Stimulated activated naive B cell treated with anti-CD40 and anti-IgM and Interleukin-4, amounts not matched to agents 10 μg/mL and 1 μg/mL and 100 μg/mL, for 72 hours (primary cell): ENCODE results near the gene IL1R1.
"Not testable (repeated sequence)": the region's sequence is repeated elsewhere in the genome, so short reads cannot be mapped to it uniquely, and the experiment has no call there.

Experiments used
- ATAC-seq, 2 donors: fragments of 150-1000 bp; cut with Tn5 transposase; replicated peaks; 2 replicates each; pipeline ENCODE4 v1.10.0; 2021; ENCODE audit warnings: moderate library complexity in 1 of 2
- DNase-seq: peaks from one replicate; pipeline ENCODE4 v3.0.0; 2021
- H3K27ac Mint-ChIP-seq: one replicate; pipeline ENCODE4 v1.8.0; 2022; ENCODE audit warnings: mild to moderate bottlenecking, mixed read lengths
- H3K27me3 Mint-ChIP-seq, 2 donors: one replicate each; pipeline ENCODE4 v1.8.0; 2022; ENCODE audit warnings: mixed read lengths in 2 of 2
- H3K36me3 Mint-ChIP-seq, 2 donors: one replicate each; pipeline ENCODE4 v1.8.0; 2022; ENCODE audit warnings: mixed read lengths in 2 of 2, mild to moderate bottlenecking in 1 of 2
- H3K4me1 Mint-ChIP-seq, 2 donors: one replicate each; pipeline ENCODE4 v1.8.0; 2022; ENCODE audit warnings: mixed read lengths in 2 of 2, mild to moderate bottlenecking in 1 of 2
- H3K4me3 Mint-ChIP-seq, 2 donors: one replicate each; pipeline ENCODE4 v1.8.0; 2022; ENCODE audit warnings: mild to moderate bottlenecking in 2 of 2, mixed read lengths in 2 of 2, moderate library complexity in 1 of 2
- H3K9me3 Mint-ChIP-seq, 2 donors: one replicate each; pipeline ENCODE4 v1.8.0; 2022; ENCODE audit warnings: mixed read lengths in 2 of 2, mild to moderate bottlenecking in 1 of 2

IL1R1 gene

DNA sequence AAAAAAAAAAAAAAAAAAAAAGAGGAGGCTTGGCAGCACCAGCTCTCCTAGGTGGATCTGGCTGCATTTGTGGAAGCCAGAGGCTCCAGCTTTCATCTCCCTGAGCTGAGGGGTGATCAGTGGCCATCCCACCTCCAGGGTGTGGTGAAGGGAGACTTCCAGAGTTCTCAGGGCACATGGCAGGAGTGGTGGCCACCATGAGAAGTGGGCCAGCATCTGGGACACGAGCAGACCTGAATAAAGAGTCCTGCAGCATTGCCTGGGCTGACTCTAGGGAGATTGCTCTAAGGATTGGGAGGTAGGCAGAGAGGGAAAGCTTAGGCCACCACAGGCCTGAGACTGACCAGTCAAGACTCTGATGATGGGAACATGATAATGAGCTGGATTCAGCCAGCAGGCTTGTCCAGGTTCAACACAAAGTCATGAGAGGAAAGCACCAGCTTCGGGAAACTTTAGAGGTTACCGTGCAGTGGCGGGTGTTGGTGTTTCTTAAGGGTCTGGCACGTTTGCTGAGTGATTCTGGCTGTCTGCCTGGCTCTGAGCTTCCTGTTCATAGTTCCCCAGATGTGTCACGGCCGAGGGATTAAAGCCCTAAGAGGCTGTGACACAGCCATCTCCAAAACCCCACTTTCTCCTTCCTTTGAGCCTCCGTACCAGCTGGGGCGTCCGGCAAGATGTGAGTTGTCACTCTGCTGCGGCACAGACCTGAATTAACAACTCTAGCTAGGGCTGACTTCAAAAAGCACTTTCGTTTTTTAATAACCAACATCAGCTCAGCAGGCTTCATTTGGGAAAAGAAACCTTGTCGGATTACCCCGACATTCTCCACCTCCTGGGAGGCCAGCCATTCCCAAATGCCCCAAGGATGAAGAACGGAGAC lies 38.3 kb upstream of the IL1R1 start:
- peak overlapping the region; percentile 75 for H3K27ac Mint-ChIP-seq
- ATAC-seq: peak; percentile 96 to 98
- no peaks in the 10 kb centered on the region for H3K9me3 Mint-ChIP-seq
- peaks cover 0 to 1% of the 10 kb centered on the region in 2 donors for H3K36me3 Mint-ChIP-seq
- peaks cover 36 to 46% of the 10 kb centered on the region in 2 donors for H3K27me3 Mint-ChIP-seq
- DNase-seq: peak; percentile 60
- peaks cover 11 to 13% of the 10 kb centered on the region in 2 donors for H3K4me1 Mint-ChIP-seq
- peak overlapping the region; percentile 75 to 78 for H3K4me3 Mint-ChIP-seq

DNA sequence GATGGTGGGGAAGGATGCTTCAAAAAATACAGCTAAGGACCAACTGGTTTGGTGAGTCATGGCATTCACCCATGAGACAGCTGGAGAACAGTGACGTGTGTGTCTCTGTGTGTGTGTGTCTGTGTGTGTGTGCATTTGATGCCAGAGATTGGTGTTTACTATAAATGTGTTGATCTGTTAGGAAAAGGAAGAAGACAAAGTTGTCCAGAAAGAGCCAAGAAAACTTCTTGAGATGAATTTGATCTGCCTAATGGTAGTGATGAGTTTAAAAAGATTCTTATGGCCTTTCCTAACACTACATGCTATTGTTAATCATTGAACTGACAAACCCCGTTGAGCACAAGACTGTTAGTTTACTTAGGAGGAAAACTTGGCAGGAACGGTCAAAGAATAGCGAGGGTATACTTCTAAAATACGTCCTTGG lies 36.4 kb upstream of the IL1R1 start:
- H3K4me3 Mint-ChIP-seq: no peak overlapping the region

DNA sequence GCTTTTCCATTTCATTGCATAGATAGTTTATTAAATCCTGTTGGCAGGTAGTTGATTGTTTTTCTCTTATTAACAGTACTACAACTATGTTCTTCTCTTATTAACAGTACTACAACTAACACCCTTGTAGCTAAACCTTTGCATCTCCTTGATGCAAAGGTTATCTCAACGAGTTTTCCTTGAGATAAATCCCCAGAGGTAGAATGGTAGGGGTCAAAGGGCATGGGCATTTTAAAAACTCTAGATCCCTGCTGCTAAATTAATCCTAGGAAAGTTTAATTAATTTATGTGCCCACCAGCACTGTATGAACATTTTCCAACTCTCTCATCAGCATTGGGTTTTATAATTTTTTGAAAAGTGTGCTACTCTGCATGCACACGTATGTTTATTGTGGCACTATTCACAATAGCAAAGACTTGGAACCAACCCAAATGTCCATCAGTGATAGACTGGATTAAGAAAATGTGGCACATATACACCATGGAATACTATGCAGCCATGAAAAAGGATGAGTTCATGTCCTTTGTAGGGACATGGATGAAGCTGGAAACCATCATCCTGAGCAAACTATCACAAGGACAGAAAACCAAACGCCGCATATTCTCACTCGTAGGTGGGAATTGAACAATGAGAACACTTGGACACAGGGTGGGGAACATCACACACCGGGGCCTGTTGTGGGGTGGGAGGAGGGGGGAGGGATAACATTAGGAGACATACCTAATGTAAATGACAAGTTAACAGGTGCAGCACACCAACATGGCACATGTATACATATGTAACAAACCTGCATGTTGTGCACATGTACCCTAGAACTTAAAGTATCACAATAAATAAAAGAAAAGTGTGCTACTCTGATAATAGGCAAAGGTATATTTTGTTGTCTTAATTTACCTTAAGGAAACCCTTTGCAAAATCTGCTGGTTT lies 35.5 kb upstream of the IL1R1 start:
- not testable (repeated sequence) for H3K36me3 Mint-ChIP-seq, H3K27ac Mint-ChIP-seq, DNase-seq, ATAC-seq, H3K9me3 Mint-ChIP-seq, H3K4me3 Mint-ChIP-seq
- peaks cover 11 to 18% of the 10 kb centered on the region in 2 donors for H3K4me1 Mint-ChIP-seq
- peaks cover 27 to 31% of the 10 kb centered on the region in 2 donors for H3K27me3 Mint-ChIP-seq

More for the DNA sequence above, 36.4 kb upstream of the IL1R1 start:
- Mint-ChIP-seq H3K9me3 (peaks cover 0 to 4% of the 10 kb centered on the region in 2 donors), H3K4me1 (peaks cover 11 to 18% of the 10 kb centered on the region in 2 donors), H3K36me3 (no peaks in the 10 kb centered on the region), H3K27me3 (peaks cover 32 to 34% of the 10 kb centered on the region in 2 donors), H3K27ac (no peak overlapping the region)
- ATAC-seq (no peak), DNase-seq (no peak)

DNA sequence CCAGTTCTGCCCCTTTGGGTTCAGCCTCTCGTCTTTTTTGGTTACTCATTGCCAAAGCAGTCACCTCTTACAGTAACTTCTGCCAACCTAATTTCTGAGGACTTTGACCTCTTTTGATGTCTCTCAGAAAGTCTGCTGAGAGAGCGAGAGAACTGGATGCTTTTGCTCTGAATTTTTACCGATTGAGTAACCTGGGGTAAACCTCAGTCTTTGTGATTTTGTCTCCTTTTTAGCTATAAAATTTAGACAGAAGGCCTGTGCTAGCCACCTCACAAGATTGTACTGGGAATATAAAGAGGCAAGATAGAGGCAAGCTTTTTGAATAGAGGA lies 34.8 kb upstream of the IL1R1 start:
- ATAC-seq: no peak
- peaks cover 11 to 18% of the 10 kb centered on the region in 2 donors for H3K4me1 Mint-ChIP-seq
- H3K27me3 Mint-ChIP-seq: peaks cover 25 to 34% of the 10 kb centered on the region in 2 donors

DNA sequence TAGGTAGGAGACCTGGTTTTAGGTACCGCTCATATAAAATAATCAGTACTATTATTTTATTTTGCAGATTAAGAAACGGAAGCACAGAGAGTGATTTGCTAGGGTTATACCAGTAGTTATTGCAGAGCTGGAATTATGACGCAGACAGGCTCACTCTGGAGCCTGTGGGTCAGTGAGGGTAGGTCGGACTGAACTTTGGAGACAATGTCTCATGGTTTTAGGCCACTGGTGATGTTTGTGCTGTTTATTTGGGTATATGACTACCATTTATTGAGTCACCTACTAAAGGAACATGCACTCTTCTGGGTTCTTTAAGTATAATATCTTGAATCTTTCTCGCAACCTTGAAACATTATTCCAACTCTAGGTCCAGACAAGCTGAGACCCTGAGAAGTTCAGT lies 33.5 kb upstream of the IL1R1 start:
- ATAC-seq (no peak), DNase-seq (no peak)
- Mint-ChIP-seq H3K4me3 (no peak overlapping the region), H3K27me3 (peaks cover 18 to 32% of the 10 kb centered on the region in 2 donors), H3K9me3 (peaks cover 0 to 4% of the 10 kb centered on the region in 2 donors), H3K27ac (no peak overlapping the region), H3K36me3 (no peaks in the 10 kb centered on the region), H3K4me1 (peaks cover 9 to 13% of the 10 kb centered on the region in 2 donors)

More for the DNA sequence above, 34.8 kb upstream of the IL1R1 start:
- peaks cover 0 to 4% of the 10 kb centered on the region in 2 donors for H3K9me3 Mint-ChIP-seq
- no peaks in the 10 kb centered on the region for H3K36me3 Mint-ChIP-seq
- H3K4me3 Mint-ChIP-seq: no peak overlapping the region
- no peak for DNase-seq
- H3K27ac Mint-ChIP-seq: no peak overlapping the region

DNA sequence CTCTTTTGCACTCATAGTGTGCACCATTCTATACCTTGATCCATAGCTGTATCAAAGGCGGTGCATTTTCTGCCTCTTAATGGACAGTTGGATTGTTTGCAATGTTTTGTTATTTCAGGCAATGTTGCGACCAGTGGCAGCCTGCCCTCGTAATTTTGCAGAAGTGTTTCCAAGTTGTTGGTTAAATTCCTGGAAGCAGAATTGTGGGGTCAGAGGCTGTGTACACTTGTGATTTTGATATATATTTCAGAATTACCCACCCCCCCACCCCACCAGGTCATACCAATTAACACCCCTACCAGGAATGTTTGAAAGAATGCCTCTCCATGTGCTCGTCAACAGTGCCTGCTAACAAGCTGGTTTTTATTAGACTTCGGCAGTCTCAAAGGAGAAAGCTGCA lies 32.4 kb upstream of the IL1R1 start:
- no peak overlapping the region for H3K27ac Mint-ChIP-seq
- H3K9me3 Mint-ChIP-seq: peaks cover 0 to 4% of the 10 kb centered on the region in 2 donors
- DNase-seq: no peak
- H3K36me3 Mint-ChIP-seq: no peaks in the 10 kb centered on the region
- H3K27me3 Mint-ChIP-seq: peaks cover 10 to 29% of the 10 kb centered on the region in 2 donors
- H3K4me1 Mint-ChIP-seq: peaks cover 0 to 5% of the 10 kb centered on the region in 2 donors
- ATAC-seq: no peak
- H3K4me3 Mint-ChIP-seq: no peak overlapping the region

DNA sequence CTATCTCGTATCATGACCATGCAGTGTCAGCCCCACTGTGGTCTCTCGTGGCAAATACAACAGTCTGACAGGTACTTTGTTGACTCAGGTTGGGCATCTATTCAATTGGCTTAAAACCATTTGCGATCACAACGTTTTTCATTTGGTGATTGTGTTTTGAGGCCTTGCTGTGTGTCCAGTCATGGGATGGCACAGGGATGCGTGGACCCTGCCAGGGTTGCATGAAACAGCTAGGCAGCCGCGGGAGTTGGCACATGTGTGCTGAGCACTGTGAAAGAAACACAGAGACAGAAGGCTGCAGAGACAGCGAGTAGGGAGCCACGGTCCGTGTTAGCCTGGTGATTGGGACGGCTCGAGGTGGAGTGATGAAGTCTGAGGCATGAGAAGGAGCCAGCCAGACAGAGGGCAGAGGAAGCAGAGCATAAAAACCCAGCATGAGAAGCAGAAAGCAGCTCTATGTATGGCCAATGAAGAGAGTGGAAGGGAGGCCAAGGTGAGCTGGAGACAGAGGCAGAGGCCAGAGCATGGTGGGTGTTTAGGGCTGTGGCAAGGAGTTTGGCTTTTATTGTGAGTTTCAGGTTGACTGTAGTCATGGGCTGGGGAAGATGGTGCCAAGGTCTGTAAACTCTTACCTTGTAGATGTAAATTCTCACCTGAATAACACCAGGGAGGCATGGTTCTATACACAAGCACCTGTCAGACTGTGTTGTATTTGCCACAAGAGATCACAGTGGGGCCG lies 31.8 kb upstream of the IL1R1 start:
- no peak overlapping the region for H3K4me3 Mint-ChIP-seq
- no peak overlapping the region for H3K27ac Mint-ChIP-seq

DNA sequence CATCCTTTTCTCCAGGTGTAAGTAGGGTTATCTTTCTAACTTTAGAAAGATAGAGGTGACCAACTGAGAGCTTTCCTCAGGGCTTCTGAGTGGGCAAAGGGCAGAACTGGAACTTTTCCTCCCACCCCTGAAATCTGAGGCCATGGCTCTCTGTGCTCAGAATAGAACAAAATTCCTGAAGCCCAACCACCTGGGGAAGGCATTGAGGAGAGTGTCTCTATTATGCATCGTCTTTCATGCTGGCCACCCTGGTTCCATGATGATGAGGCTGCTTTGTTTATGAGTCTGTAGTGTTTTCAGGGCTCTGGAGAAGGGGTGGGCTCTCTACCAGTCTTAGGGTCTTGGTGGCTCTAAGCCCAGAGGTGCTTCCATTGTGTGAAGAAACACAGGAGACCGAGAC lies 30.7 kb upstream of the IL1R1 start:
- Mint-ChIP-seq H3K27me3 (peaks cover 7 to 25% of the 10 kb centered on the region in 2 donors), H3K27ac (peak overlapping the region; percentile 44), H3K4me3 (no peak overlapping the region), H3K4me1 (peaks cover 0 to 5% of the 10 kb centered on the region in 2 donors), H3K9me3 (peaks cover 0 to 4% of the 10 kb centered on the region in 2 donors), H3K36me3 (no peaks in the 10 kb centered on the region)
- DNase-seq (no peak), ATAC-seq (no peak)

More for the DNA sequence above, 31.8 kb upstream of the IL1R1 start:
- Mint-ChIP-seq H3K4me1 (peaks cover 0 to 5% of the 10 kb centered on the region in 2 donors), H3K36me3 (no peaks in the 10 kb centered on the region), H3K27me3 (peaks cover 12 to 30% of the 10 kb centered on the region in 2 donors), H3K9me3 (peaks cover 0 to 4% of the 10 kb centered on the region in 2 donors)
- DNase-seq (no peak), ATAC-seq (peak; percentile 53 to 67)

DNA sequence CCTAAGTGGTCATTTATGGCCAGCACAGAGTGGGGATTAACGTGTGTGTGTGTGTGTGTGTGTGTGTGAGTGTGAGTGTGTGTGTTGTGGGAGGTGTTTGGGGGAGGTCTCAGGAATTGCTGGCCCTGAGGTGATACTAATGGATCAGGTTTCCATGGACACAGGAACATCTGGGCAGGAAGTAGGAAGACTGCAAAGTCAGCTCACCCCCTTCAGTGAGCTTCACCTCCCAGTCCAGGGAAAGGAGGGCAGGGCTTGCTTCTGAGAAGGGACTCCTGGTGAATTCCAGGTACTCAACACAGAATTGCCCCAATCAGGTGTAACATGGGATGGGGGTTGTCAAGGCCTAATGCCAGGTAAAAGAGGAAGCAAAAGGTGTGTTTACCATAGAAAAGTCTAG lies 30.3 kb upstream of the IL1R1 start:
- H3K4me1 Mint-ChIP-seq: peaks cover 0 to 5% of the 10 kb centered on the region in 2 donors
- H3K4me3 Mint-ChIP-seq: no peak overlapping the region
- H3K36me3 Mint-ChIP-seq: no peaks in the 10 kb centered on the region
- peaks cover 0 to 4% of the 10 kb centered on the region in 2 donors for H3K9me3 Mint-ChIP-seq
- DNase-seq: no peak
- ATAC-seq: no peak
- peak overlapping the region; percentile 44 for H3K27ac Mint-ChIP-seq
- H3K27me3 Mint-ChIP-seq: peaks cover 7 to 25% of the 10 kb centered on the region in 2 donors

DNA sequence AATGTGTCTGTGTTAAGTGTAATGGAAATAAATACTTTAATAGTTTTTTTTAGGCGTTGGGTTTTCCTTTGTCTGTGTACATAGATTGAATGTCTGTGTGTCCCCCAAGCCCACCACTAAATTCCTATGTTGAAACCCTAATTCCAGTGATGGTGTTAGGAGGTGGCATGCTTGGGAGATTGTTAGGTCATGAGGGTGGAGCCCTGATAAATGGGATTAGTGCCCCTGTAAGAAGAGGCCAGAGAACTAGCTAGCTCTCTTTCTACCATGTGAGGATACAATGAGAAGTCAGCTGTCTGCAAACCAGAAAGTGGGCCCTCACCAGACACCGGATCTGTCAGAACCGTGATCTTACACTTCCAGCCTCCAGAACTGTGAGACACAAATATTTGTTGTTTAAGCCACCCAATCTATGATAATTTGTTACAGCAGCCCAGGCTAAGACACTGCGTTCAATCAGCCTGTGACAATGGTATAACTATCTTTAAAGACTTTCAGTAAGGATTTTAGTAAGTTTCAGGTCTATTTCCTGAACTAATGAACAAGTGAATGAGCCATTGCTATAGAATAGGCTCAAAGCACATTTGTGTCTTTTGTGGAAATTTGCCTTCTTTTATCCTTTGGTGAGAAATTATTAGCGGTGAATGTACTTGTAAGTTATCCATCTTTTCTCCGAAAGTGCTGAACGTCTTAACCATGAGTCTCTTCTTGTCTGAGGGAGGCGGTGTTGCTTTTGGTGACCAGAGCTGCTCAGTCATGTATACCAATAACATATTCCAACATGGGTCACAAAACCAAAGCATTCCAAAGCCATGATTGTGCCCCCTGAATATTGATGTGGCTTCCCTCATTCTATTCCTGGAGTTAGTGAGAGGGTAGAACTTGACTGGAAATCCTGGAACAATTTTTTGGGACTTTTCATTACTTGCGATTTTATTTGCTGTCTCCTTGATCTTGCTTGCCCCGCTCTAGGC lies 29.6 kb upstream of the IL1R1 start:
- no peak overlapping the region for H3K4me3 Mint-ChIP-seq
- DNase-seq: no peak
- peaks cover 0 to 4% of the 10 kb centered on the region in 2 donors for H3K9me3 Mint-ChIP-seq
- H3K27me3 Mint-ChIP-seq: peaks cover 7 to 25% of the 10 kb centered on the region in 2 donors
- H3K4me1 Mint-ChIP-seq: peaks cover 0 to 5% of the 10 kb centered on the region in 2 donors
- H3K27ac Mint-ChIP-seq: no peak overlapping the region
- no peak for ATAC-seq
- H3K36me3 Mint-ChIP-seq: no peaks in the 10 kb centered on the region

DNA sequence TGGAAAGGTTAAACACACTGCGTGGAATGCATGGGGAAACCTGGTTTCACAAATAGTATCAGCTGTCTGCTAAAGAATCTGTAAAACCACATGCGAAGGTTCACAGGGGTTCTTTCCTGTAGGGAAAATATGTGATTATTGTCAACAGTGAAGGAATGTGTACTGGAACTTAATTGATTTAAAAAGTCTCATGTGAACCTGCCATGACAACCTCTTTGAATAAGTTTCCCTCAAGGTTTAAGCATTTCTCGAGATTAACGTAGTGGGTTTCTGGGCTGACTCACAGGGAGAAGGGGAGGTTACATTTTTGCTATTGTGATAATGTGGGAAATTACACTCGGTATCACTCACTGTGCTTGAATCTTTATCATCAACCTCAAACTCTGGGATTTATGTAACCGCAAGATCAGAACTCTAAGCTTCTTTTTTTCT lies 28.2 kb upstream of the IL1R1 start:
- no peaks in the 10 kb centered on the region for H3K36me3 Mint-ChIP-seq
- ATAC-seq: peak in 1 of 2 donors; percentile 34
- H3K27me3 Mint-ChIP-seq: peaks cover 7 to 25% of the 10 kb centered on the region in 2 donors
- no peak for DNase-seq
- peaks cover 0 to 4% of the 10 kb centered on the region in 2 donors for H3K9me3 Mint-ChIP-seq
- H3K4me1 Mint-ChIP-seq: peaks cover 0 to 5% of the 10 kb centered on the region in 2 donors
- H3K27ac Mint-ChIP-seq: no peak overlapping the region
- H3K4me3 Mint-ChIP-seq: no peak overlapping the region

DNA sequence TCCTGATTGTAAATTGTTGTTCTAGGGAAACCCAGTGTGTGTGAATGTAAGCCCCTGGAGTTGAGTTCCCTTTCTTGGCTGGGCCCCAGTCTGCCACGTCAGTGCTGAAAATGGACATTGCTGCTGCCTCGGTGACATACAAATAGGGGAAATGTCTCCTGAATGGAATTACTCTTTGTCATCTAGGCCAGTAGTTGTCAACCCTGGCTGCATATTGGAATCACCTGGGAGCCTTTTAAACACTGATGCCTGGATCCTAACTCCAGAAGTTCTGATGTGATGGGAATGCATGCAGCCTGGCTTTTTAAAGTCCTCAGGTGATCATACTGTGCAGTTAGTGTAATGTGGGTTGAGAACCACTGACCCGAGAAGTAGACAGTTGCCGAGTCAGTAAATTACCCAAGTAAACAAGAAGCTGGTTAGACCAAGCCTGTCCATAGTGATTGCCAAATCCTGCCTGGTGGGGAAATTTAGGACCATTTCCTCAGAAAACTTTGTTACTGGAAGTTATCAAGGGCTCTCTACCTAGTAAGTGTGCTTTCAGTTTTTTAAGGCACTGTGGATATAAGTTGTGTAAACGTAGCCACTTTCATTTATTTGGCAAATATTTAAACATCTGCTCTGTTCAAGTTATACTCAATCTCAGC lies 27.6 kb upstream of the IL1R1 start:
- Mint-ChIP-seq H3K4me1 (peaks cover 0 to 5% of the 10 kb centered on the region in 2 donors), H3K4me3 (no peak overlapping the region)

More for the DNA sequence above, 27.6 kb upstream of the IL1R1 start:
- Mint-ChIP-seq H3K9me3 (peaks cover 0 to 4% of the 10 kb centered on the region in 2 donors), H3K27ac (no peak overlapping the region), H3K27me3 (peaks cover 10 to 25% of the 10 kb centered on the region in 2 donors), H3K36me3 (no peaks in the 10 kb centered on the region)
- ATAC-seq: peak in 1 of 2 donors; percentile 23
- DNase-seq: no peak
